NT2/D1 (cell line): Measurements from ENCODE around the gene LSAMP.

Experiments used
- SUZ12 ChIP-seq: IDR thresholded peaks from 2 replicates; pipeline ENCODE4 v1.6.1; 2011; ENCODE audit not compliant: insufficient read length, insufficient read depth; ENCODE audit errors: extremely low read depth
- YY1 ChIP-seq: IDR thresholded peaks from 2 replicates; pipeline ENCODE4 v1.6.1; 2011; ENCODE audit not compliant: insufficient read length, insufficient read depth
- ZNF274 ChIP-seq: IDR thresholded peaks from 2 replicates; pipeline ENCODE4 v1.6.1; 2011; ENCODE audit warnings: mild to moderate bottlenecking, low read depth, low read length

DNA sequence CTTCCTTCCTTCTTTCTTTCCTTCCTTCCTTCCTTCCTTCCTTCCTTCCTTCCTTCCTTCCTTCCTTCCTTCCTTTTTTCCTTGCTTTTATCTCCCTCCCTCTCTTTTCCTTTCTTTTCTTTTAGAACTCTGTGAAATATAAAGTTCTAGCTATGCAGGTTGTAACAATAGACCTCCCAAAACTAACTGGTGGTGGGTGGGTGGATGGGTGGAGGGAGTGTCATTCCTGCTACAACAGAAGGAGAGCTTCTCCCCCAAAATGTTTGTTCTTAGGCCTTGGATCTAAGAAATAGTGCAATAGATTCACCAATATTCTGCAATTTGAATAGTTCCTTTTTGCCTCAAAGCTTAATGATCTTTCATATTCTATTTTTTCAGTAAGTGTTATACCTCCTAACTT is 606.0 kb downstream of the LSAMP start:
- TF ChIP-seq ZNF274: no peak
- no peak for TF ChIP-seq SUZ12
- TF ChIP-seq YY1: no peak
